ENCODE measurements around the gene EHBP1L1.

- TF ChIP-seq CTCF (IDR thresholded peaks at IDR 0.05) (no peak), E2F6 (IDR thresholded peaks at IDR 0.05; ENCODE audit: borderline replicate concordance, low read depth) (no peak), EP300 (IDR thresholded peaks at IDR 0.05) (no peak), RFX5 (IDR thresholded peaks at IDR 0.05) (no peak)
Measured at GRCh38 chr11:65584723-65585171, 8.9 kb downstream of the EHBP1L1 start.

Measured in A549 (cell line).